GM21526 (cell line): ENCODE measurements around the gene LEFTY1.
"Not testable (repeated sequence)": the region's sequence is repeated elsewhere in the genome, so short reads cannot be mapped to it uniquely, and the experiment has no call there.

ENCODE experiments used
- ATAC-seq: cut with Tn5 transposase; IDR thresholded peaks from one replicate; pipeline ENCODE4 v1.9.1; 2021; ENCODE audit warnings: moderate library complexity; ENCODE audit not compliant: unreplicated experiment, low FRiP score

LEFTY1 gene, protein sequence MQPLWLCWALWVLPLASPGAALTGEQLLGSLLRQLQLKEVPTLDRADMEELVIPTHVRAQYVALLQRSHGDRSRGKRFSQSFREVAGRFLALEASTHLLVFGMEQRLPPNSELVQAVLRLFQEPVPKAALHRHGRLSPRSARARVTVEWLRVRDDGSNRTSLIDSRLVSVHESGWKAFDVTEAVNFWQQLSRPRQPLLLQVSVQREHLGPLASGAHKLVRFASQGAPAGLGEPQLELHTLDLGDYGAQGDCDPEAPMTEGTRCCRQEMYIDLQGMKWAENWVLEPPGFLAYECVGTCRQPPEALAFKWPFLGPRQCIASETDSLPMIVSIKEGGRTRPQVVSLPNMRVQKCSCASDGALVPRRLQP

DNA sequence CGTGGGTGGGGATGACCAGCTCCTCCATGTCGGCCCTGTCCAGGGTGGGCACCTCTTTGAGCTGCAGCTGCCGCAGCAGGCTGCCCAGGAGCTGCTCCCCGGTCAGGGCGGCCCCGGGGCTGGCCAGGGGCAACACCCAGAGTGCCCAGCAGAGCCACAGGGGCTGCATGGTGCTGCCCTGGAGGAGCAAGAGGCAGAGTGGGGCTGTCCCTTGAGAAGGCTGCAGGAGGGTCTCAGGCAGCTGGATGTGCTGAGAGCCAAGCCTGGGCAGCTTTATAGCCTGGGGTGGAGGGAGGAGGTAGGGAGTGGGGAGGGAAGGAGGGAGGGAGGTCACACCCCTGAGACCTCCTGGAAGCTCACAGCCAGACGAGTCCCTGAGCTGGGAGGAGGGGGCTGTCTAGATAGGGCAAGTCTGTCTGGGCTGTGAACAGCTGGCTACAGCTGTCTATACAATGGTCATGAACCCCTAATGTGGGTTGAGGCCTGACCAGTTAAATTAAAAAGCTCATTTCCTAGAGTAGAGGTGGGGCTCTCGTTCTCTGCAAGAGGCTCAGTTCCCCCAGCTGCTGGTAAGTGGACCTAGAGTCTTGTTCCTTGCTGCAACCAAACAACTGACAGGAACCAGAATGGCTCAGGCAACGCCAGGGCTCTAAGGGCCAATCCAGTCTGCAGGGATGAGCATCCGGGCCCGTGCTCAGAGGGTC, at the start of gene LEFTY1:
Gene LEFTY1, minus strand, starts transcription at position 249 of the 704 bp plus-strand sequence. Its CDS starts 80 bp downstream, at position 169.
- ATAC-seq: no peak

DNA sequence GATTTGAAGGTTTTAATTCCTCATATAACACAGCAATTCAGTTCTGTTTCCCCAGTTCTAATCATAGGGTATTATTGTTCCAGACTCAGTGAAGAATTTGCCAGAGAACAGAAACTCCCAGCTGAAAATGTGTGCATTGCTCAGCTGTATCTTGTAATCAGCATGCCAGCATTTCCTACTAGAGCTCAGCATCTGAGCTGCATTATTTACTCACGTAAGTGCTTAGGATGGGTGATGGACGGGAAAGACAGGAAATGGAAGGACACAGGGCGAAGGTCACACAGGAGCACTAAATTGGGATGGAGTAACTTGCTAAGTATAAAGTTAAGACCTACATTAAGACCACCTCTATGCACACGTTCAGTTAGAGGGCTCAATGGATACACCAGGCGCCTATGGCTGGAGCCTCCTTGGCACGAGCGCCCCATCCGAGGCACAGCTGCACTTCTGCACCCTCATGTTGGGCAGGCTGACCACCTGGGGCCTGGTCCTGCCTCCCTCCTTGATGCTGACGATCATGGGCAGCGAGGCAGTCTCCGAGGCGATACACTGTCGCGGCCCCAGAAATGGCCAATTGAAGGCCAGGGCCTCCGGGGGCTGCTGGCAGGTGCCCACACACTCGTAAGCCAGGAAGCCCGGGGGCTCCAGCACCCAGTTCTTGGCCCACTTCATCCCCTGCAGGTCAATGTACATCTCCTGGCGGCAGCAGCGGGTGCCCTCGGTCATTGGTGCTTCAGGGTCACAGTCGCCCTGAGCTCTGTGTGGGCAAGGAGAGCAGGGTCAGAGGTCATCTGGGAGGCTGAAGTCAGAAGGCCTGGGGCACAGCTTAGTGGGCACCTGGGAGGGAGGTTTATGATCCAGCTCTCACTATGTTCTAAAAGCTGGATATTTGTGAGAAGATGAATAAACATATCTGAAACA, 48.4 kb upstream of the LEFTY1 start:
- ATAC-seq: no peak

DNA sequence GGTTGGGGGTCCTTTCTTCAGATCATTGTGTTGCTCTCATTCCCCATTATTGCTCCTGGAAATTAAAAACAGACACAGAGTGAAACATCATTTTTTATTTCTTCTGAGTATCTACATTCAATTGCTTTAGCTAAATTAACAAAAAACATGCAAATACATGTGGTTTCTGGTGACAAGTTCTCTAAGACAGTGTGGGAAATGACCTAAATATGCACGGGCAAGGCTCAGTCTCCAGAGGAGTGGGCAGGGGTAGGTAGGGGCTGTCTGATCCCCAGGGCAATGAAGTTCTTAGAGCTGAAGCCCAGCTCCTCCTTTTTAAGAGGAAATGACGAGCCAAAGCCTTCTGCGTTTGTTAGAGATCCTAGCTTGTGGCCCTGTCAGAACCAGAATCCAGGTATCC, 47.6 kb upstream of the LEFTY1 start:
- ATAC-seq: no peak

DNA sequence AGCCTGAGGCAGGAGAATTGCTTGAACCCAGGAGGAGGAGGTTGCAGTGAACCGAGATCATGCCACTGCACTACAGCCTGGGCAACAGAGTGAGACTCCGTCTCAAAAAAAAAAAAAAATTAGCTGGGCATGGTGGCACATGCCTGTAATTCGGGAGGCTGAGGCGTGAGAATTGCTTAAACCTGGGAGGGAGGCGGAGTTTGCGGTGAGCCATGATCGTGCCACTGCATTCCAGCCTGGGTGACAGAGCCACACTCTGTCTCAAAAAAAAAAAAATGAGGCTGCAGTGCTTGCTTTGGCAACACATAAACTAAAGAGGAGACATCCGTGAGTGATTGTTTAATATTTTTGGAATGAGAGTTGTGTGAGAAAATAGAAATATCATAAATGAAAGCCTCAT, 47.1 kb upstream of the LEFTY1 start:
- not testable (repeated sequence) for ATAC-seq

DNA sequence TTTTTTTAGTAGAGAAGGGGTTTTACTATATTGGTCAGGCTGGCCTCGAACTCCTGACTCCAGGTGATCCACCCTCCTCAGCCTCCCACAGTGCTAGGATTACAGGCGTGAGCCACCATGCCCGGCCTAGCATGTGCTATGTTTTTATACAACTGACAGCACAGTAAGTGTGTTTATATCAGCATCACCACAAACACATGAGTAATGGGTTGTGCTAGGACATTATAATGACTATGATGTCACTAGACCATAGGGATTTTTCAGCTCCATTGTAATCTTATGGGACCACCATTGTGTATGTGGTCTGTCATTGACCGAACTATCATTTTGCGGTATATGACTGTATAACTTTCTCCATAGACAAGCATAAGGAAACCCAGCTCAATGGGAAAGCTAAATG, 45.8 kb upstream of the LEFTY1 start:
- ATAC-seq: no peak

DNA sequence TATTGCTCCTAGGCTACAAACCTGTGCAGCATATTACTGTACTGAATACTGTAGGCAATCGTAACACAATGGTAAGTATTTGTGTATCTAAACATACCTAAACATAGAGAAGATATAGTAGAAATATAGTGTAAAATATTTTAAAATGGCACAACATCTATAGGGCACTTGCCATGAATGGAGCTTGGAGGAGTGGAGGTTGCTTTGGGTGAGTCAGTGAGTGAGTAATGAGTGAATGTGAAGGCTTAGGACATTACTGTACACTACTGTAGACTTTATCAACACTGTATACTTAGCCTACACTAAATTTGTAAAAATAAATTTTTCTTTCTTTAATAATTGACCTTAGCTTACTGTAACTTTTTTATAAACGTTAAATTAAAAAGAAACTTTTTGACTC, 44.1 kb upstream of the LEFTY1 start:
- ATAC-seq: no peak

DNA sequence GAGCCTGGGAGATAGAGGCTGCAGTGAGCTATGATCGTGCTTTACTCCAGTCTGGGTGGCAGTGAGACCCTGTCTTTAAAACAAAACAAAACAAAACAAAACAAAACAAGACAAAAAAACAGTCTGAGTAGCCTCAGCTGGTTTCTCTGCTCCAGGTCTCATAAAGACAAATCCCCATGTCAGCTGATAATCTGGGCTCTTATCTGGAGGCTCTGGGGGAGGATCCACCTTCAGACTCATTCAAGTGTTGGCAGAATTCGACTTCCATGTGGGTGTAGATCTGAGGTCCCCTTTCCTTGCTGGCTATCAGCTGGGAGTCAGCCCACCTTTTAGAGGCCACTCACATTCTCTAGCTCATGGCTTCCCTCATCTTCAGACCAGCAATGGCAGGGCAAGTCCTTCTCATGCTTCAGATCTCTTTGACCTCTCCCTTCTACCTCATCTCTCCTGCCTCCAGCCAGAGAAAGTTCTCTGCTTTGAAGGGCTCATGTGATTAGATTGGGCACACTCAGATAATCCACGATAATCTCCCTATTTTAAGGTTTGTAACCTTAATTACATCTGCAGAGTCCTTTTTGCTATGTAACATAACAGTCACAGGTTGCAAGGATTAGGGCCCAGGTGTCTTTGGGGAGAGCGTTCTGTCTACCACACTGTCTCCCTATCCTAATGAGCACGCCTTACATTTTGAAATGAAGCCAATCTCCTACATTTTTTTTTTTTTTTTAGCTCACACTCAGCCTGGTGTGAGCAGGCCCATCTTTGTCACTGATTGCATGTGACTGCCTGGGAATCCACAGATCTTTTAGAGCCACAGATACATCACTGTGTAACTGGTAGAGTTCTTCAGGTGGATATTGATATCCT, 42.6 kb upstream of the LEFTY1 start:
- ATAC-seq: no peak

DNA sequence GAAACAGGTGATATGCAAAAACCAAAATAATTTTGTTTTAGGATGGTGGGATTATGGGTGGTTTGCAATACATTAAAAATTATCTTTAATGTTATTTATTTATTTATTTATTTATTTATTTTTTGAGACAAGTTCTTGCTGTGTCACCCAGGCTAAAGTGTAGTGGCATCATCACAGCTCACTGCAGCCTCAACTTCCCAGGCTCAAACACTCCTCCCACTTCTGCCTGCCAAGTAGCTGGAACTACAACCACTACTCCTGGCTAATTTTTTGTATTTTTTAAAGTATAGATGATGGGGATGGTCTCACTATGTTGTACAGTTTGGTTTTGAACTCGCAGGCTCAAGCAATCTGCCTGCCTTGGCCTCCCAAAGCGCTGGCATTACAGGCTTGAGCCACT, 41.6 kb upstream of the LEFTY1 start:
- no peak for ATAC-seq

DNA sequence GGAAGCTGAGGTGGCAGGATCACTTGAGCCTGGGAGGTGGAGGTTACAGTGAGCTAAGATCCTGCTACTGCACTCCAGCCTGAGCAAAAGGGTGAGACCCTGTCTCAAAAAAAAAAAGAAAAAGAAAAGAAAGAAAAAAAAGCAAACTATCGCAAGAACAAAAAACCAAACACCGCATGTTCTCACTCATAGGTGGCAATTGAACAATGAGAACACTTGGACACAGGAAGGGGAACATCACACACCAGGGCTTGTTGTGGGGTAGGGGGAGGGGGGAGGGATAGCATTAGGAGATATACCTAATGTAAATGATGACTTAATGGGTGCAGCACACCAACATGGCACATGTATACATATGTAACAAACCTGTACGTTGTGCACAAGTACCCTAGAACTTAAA, 40.5 kb upstream of the LEFTY1 start:
- ATAC-seq: not testable (repeated sequence)

DNA sequence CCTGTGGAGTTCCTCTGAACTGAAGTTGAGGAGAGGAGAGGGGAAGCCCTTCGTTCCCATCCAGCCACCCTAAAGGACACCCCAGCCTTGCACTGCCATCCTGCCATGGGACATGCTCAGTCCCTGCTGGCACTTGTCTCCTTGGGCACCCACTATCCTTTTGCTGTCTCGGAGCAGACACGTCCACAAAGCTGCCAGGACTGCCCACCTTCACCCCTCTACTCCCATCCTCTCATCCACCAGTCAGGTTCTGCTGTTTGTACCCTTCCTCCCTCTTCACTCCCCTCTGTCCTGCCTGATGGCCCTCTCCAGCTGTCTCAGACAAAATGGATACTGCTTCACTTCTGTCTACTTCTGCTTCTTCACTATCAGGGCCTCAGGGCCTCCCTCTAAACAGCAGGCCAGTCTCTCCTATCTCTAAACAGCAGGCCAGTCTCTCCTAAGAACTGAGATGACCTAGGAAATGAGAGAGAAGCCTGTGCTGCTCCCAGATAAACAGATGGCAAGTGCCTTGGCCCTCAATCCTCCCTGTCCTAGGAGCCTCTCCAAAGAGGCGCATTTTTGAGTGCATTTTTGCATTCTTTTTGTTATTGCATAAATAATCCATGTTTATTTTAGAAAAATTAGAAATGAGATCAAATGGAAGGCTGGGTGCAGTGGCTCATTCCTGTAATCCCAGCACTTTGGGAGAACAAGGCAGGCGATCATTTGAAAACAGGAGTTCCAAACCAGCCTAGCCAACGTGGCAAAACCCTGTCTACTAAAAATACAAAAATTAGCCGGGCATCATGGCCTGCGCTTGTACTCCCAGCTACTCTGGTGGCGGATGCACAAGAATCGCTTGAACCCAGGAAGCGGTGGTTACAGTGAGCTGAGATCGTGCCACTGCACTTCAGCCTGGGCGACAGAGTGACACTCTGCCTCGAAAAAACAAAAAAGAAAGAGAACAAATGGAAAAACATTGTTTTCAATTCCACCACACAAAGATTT, 39.5 kb upstream of the LEFTY1 start:
- no peak for ATAC-seq

DNA sequence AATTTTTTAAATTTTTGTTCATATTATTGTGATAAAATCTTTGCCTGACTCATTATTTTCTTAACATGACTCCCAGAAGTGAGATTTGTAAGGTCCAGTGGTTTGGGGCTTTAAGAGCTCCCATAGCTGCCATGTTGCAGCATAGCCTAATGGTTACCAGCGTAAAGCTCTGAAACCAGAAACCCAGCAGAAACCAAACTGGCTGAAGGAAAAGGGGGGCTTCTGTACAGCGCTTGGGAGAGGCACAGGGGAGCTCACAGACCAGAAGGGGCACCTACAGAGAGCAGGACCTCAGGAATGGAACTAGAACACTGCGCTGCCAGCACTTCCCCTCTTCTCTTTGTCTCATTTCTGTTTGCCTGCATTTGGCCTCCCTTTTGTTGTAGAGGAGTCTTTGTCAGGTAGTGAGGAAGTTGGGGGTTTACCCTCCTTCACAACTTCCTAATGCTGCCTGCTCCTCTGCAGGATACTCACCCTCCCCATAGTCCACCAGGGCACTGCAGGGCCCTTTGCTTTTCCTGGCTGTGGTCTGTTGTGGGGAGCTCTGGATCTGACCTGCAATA, 37.7 kb upstream of the LEFTY1 start:
- no peak for ATAC-seq

DNA sequence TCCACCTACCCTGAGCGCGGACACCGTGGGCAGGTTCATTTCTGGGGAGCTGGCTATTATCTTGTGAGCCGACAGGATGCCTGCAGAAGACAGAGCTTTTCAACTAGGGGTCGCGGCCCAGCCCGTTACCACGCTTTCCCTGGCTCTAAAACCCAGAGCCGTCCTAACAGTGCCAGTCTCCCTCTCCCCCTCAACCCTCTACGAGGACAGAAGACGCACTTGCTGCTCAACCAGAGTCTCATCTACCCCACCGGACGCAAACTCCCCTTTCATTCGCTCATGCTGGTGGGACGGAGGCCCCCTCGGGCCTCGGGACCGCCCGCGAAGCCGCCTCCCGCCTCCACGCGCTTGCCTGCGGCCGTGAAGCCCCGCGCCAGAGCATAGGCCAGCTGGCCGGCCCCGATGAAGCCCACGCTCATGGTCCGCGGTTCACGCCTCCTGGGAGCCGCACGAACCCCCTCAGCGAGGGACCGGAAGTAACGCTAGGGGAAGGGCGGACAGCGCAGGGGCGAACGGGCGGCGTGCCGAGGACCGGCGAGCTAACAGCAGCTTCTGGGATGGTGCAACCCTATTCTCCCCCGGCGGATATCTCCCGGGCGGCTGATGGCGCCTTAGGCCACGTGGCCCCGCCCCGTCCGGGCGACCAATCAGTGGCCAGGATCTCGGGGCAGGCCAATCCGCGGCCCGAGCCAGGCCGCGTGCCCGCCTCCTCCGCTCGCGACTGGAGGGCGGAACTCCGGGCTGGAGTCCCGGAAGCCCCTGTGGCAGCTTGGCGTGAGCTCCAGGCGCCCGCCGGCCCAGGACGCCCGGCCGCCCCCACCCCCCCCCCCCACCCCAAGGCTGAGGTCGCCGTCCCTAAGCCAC, 35.0 kb upstream of the LEFTY1 start, which contains the start of gene PYCR2:
Gene PYCR2, minus strand, starts transcription at position 559 of the 864 bp plus-strand sequence. Its CDS starts 140 bp downstream, at position 419.
- peak; percentile 97 for ATAC-seq

DNA sequence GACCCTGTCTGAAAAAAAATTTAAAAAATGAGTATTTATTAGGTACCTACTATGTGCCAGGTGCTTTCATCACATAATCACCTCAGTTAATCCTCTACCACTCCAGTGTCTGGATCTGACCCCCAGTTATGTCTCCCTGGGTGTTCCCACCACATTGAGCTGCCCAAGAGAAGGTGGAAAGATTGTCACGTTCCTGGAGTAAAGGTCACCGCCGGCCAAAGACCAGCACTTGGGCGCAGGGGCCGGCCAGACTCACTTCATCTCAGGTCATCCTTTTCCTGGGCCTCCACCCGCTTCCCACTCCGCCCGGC, 34.4 kb upstream of the LEFTY1 start:
- ATAC-seq: no peak

DNA sequence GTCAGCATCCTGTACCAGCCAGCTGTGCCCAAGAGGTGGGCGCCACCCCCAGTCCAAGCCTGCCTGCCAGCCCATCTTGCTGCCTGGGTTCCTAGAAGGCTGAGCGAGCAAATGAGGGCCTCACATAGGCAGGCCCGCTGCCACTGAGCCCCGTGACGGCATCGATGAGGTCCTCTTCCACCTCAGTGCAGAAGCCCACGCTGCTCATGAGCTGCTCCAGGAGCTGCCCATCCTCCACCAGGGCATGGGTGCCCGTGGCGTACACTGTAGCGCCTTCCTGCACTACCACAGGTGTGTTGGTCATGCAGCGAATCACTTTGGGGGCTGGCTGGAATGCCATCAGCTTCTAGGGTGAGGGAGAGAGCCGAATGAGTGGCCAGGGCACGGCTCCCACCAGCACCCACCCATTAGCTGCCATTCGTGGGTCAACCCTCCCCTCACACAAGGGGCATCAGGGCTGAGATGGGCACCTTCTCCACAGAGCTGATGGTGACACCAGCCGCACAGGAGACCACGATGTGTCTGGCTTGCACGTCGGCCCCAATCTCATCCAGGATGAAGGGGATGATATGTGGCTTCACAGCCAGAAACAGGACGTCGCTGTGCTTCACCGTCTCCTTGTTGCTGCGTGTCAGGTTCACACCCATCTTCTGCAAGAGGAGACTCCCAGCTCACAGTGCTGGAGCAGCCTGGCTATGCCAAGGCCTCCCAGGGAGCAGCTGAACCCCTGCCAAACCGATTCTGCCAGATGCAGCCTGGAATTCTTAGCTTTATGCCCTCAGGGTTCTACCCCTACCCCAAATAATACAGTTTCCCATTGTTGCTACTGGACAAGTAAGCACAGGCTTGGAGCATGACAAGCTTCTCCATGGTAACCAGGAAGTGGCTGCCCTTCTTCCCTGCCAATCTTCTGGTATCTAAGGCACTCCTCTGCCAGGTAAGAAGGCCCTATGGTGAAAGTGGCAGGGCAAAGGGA, 33.1 kb upstream of the LEFTY1 start:
- no peak for ATAC-seq

DNA sequence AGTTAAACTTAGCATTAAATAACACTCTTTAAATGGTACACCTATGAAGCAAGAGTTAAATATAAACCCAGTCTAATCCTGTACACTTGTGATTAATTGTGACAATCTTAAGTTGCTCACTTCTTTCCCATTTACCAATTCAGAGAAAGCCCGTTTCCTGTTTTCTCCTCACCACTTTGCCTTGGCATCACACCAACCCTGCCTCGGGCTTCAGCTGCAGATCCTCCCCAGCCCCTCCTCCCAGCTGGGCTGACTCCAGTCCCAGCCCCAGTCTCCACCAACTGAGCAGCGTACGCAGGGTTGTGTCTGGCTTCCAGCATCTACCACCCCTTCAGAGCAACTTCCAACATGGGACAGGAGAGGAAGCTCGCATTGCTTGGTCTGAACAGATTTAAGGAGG, 31.0 kb upstream of the LEFTY1 start:
- no peak for ATAC-seq

DNA sequence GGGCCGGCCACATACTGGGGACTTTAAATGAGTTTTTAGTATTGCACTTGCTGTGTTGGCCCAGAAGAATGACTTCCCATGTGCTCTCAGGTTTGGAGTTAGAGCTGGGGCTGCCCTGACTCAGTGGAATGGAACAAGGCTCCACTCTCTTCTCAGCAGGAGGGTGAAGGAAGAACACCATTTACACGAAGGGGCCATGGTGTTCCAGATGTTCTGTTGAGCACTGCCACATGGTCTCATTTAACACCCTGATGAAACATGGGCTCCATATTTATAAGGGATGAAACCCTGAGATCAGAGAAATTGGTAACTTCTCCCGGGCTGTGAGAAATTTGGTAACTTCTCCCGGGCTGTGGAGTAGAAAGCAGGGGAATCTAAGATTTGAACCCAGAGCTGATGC, 29.3 kb upstream of the LEFTY1 start:
- no peak for ATAC-seq

DNA sequence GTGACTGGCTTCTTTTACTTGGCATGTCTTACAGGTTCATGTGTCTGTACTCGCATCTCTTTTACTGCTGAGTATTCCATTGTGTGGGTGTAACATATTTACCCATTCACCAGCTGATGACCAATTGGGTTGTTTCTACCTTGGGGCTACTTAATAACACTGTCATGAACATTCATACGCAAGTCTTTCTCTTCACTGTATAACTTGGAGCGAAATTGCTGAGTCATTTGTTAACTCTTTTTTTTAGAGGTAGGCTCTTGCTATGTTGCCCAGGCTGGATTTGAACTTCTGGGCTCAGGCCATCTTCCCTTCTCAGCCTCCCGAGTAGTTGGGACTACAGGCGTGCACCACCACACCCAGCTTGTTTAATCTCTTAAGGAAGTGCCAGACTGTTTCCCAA, 28.6 kb upstream of the LEFTY1 start:
- ATAC-seq: no peak
